Liver (tissue), 3 donors: ENCODE measurements around the gene GALNT1.

ENCODE experiments used
- FOXA2 ChIP-seq: IDR thresholded peaks from 2 replicates; pipeline ENCODE4 v1.6.1; 2016; ENCODE audit warnings: antibody characterized with exemption
- GABPA ChIP-seq, 2 donors: IDR thresholded peaks in 1 of 2; conservative IDR thresholded peaks in 1 of 2; 2 replicates each; pipeline ENCODE4 v1.6.1; 2016; ENCODE audit warnings: antibody characterized with exemption in 2 of 2, mild to moderate bottlenecking in 1 of 2, moderate library complexity in 1 of 2
- NR2F2 ChIP-seq: IDR thresholded peaks from 2 replicates; pipeline ENCODE4 v1.6.1; 2016; ENCODE audit warnings: antibody characterized with exemption
- RAD21 ChIP-seq, 2 donors: IDR thresholded peaks; 2 replicates each; pipeline ENCODE4 v1.6.1; 2016; ENCODE audit warnings: antibody characterized with exemption in 2 of 2, mild to moderate bottlenecking in 2 of 2
- SP1 ChIP-seq: IDR thresholded peaks from 2 replicates; pipeline ENCODE4 v1.6.1; 2018; ENCODE audit warnings: antibody characterized with exemption, mild to moderate bottlenecking
- TAF1 ChIP-seq: conservative IDR thresholded peaks from 2 replicates; pipeline ENCODE4 v1.6.1; 2016; ENCODE audit warnings: antibody characterized with exemption, mild to moderate bottlenecking
- YY1 ChIP-seq: IDR thresholded peaks from 2 replicates; pipeline ENCODE4 v1.6.1; 2016; ENCODE audit warnings: antibody characterized with exemption, mild to moderate bottlenecking
- TF ChIP-seq, protein P1 (sequence below): fragments of 150-350 bp; IDR thresholded peaks from 2 replicates; pipeline ENCODE4 v1.5.1; 2017; ENCODE audit warnings: improper control_type of control experiment, low read depth, low read length; ENCODE audit not compliant: missing input control
- TF ChIP-seq, protein P2 (sequence below): IDR thresholded peaks from 2 replicates; pipeline ENCODE4 v1.6.1; 2016; ENCODE audit warnings: antibody characterized with exemption, mild to moderate bottlenecking
- TF ChIP-seq, protein P3 (sequence below): IDR thresholded peaks from 2 replicates; pipeline ENCODE4 v1.6.1; 2016; ENCODE audit warnings: antibody characterized with exemption
- TF ChIP-seq, protein P4 (sequence below): IDR thresholded peaks from 2 replicates; pipeline ENCODE4 v1.6.1; 2016; ENCODE audit warnings: antibody characterized with exemption
- donor health status: healthy.
- donor health status: healthy.

DNA sequence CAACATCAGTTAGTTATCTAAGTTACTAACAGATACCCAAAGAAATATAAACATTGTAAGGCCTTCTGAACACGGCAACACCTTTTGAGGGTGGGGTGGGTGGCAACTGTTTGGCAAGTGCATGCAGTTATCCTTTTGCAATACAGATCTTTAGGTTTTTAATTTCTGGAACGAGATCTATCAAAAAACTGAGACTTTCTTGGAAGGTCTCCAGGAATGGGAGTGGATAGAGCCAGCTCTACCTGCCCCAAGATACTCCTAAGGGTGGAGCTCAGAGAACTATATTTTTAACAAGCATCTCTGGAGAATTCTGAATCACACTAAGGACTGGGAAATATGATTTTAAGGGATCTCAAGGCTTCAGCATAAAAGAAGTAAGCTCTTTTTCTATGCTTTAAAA, 11.4 kb upstream of the GALNT1 start:
- TF ChIP-seq, protein P1, sequence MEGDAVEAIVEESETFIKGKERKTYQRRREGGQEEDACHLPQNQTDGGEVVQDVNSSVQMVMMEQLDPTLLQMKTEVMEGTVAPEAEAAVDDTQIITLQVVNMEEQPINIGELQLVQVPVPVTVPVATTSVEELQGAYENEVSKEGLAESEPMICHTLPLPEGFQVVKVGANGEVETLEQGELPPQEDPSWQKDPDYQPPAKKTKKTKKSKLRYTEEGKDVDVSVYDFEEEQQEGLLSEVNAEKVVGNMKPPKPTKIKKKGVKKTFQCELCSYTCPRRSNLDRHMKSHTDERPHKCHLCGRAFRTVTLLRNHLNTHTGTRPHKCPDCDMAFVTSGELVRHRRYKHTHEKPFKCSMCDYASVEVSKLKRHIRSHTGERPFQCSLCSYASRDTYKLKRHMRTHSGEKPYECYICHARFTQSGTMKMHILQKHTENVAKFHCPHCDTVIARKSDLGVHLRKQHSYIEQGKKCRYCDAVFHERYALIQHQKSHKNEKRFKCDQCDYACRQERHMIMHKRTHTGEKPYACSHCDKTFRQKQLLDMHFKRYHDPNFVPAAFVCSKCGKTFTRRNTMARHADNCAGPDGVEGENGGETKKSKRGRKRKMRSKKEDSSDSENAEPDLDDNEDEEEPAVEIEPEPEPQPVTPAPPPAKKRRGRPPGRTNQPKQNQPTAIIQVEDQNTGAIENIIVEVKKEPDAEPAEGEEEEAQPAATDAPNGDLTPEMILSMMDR = no peak
- no peak for TF ChIP-seq RAD21 (IDR thresholded peaks at IDR 0.05)
- TF ChIP-seq, protein P2, sequence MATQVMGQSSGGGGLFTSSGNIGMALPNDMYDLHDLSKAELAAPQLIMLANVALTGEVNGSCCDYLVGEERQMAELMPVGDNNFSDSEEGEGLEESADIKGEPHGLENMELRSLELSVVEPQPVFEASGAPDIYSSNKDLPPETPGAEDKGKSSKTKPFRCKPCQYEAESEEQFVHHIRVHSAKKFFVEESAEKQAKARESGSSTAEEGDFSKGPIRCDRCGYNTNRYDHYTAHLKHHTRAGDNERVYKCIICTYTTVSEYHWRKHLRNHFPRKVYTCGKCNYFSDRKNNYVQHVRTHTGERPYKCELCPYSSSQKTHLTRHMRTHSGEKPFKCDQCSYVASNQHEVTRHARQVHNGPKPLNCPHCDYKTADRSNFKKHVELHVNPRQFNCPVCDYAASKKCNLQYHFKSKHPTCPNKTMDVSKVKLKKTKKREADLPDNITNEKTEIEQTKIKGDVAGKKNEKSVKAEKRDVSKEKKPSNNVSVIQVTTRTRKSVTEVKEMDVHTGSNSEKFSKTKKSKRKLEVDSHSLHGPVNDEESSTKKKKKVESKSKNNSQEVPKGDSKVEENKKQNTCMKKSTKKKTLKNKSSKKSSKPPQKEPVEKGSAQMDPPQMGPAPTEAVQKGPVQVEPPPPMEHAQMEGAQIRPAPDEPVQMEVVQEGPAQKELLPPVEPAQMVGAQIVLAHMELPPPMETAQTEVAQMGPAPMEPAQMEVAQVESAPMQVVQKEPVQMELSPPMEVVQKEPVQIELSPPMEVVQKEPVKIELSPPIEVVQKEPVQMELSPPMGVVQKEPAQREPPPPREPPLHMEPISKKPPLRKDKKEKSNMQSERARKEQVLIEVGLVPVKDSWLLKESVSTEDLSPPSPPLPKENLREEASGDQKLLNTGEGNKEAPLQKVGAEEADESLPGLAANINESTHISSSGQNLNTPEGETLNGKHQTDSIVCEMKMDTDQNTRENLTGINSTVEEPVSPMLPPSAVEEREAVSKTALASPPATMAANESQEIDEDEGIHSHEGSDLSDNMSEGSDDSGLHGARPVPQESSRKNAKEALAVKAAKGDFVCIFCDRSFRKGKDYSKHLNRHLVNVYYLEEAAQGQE = no peak
- no peak for TF ChIP-seq GABPA (IDR thresholded peaks at IDR 0.05 in 1 of 2, conservative IDR thresholded peaks at IDR 0.05 in 1 of 2)
- TF ChIP-seq, protein P3, sequence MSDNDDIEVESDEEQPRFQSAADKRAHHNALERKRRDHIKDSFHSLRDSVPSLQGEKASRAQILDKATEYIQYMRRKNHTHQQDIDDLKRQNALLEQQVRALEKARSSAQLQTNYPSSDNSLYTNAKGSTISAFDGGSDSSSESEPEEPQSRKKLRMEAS = no peak
- no peak for TF ChIP-seq TAF1
- TF ChIP-seq YY1 = no peak
- no peak for TF ChIP-seq FOXA2
- TF ChIP-seq NR2F2 = no peak
- TF ChIP-seq, protein P4, sequence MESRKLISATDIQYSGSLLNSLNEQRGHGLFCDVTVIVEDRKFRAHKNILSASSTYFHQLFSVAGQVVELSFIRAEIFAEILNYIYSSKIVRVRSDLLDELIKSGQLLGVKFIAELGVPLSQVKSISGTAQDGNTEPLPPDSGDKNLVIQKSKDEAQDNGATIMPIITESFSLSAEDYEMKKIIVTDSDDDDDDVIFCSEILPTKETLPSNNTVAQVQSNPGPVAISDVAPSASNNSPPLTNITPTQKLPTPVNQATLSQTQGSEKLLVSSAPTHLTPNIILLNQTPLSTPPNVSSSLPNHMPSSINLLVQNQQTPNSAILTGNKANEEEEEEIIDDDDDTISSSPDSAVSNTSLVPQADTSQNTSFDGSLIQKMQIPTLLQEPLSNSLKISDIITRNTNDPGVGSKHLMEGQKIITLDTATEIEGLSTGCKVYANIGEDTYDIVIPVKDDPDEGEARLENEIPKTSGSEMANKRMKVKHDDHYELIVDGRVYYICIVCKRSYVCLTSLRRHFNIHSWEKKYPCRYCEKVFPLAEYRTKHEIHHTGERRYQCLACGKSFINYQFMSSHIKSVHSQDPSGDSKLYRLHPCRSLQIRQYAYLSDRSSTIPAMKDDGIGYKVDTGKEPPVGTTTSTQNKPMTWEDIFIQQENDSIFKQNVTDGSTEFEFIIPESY = no peak
- no peak for TF ChIP-seq SP1
